ENCODE results near the gene SLC7A4. TPM values are rescaled to one million over a fixed set of nuclear protein-coding genes. Genes with fewer than 3 reads are reported as not detected.

Gene SLC7A4
- total and polyA plus RNA-seq, 10 of the 15 experiments (the other 5 are each of a cell fraction or from before 2014, with no cell fraction given) = 0.06 to 0.25 (median 0.14) TPM; not detected in 6

- Histone ChIP-seq H3K4me1 (ENCODE audit: control insufficient read depth, insufficient read depth, low read length) (no peaks in the 10 kb centered on the region), H2AFZ (ENCODE audit: control insufficient read depth, low read depth, low read length) (no peak overlapping the region), H3K4me2 (ENCODE audit: control insufficient read depth, insufficient read depth) (no peak overlapping the region), H3K27me3 (replicated peaks in 1 of 2; ENCODE audit: control insufficient read depth in 2 of 2, insufficient read depth in 2 of 2, low read length in 1 of 2) (no peaks in the 10 kb centered on the region), H3K4me3 (no peak overlapping the region), H3K27ac (ENCODE audit: control insufficient read depth, insufficient read depth) (no peak overlapping the region), H3K9ac (ENCODE audit: control insufficient read depth, insufficient read depth, low read length) (no peak overlapping the region), H3K79me2 (ENCODE audit: control insufficient read depth, insufficient read depth, low read length) (no peaks in the 10 kb centered on the region), H3K9me3 (replicated peaks; ENCODE audit: control insufficient read depth, insufficient read depth, low read length) (no peaks in the 10 kb centered on the region), H4K20me1 (ENCODE audit: control insufficient read depth, insufficient read depth) (no peaks in the 10 kb centered on the region), H3K36me3 (ENCODE audit: control insufficient read depth in 2 of 2, insufficient read depth in 2 of 2, low read length in 1 of 2) (peaks cover 2 to 5% of the 10 kb centered on the region in 2 experiments; a peak in 2 of 4 replicates)
- 82% methylated on average over 10 of the region's 10 CpGs for WGBS (ENCODE audit: insufficient coverage, insufficient replicate concordance, low lambda C conversion rate, missing lambda C conversion rate)
- BruUV-seq (replicated peaks) = no TSS peak
- RAD21 ChIA-PET (ENCODE audit: unreplicated experiment) = no interaction called here
- ATAC-seq (no peak), FAIRE-seq (no peak), DNase-seq (ENCODE audit: low read depth, low spot score) (no peak)
- in situ Hi-C loops (cut with MboI) (no loop called here), intact Hi-C loops (cut with micrococcal nuclease; ENCODE audit: unreplicated experiment) (no loop called here)
- SMC1A ChIA-PET (ENCODE audit: uncharacterized antibody, unreplicated experiment) = no interaction called here
- CTCF ChIA-PET = no interaction called here
- POLR2A ChIA-PET = no interaction called here
- TF ChIP-seq, protein P1, sequence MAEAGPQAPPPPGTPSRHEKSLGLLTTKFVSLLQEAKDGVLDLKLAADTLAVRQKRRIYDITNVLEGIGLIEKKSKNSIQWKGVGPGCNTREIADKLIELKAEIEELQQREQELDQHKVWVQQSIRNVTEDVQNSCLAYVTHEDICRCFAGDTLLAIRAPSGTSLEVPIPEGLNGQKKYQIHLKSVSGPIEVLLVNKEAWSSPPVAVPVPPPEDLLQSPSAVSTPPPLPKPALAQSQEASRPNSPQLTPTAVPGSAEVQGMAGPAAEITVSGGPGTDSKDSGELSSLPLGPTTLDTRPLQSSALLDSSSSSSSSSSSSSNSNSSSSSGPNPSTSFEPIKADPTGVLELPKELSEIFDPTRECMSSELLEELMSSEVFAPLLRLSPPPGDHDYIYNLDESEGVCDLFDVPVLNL (IDR thresholded peaks at IDR 0.05; ENCODE audit: low read depth, low read length) = no peak
- TF ChIP-seq IRF5 (IDR thresholded peaks at IDR 0.05; ENCODE audit: borderline replicate concordance) = no peak
- TF ChIP-seq, protein P2, sequence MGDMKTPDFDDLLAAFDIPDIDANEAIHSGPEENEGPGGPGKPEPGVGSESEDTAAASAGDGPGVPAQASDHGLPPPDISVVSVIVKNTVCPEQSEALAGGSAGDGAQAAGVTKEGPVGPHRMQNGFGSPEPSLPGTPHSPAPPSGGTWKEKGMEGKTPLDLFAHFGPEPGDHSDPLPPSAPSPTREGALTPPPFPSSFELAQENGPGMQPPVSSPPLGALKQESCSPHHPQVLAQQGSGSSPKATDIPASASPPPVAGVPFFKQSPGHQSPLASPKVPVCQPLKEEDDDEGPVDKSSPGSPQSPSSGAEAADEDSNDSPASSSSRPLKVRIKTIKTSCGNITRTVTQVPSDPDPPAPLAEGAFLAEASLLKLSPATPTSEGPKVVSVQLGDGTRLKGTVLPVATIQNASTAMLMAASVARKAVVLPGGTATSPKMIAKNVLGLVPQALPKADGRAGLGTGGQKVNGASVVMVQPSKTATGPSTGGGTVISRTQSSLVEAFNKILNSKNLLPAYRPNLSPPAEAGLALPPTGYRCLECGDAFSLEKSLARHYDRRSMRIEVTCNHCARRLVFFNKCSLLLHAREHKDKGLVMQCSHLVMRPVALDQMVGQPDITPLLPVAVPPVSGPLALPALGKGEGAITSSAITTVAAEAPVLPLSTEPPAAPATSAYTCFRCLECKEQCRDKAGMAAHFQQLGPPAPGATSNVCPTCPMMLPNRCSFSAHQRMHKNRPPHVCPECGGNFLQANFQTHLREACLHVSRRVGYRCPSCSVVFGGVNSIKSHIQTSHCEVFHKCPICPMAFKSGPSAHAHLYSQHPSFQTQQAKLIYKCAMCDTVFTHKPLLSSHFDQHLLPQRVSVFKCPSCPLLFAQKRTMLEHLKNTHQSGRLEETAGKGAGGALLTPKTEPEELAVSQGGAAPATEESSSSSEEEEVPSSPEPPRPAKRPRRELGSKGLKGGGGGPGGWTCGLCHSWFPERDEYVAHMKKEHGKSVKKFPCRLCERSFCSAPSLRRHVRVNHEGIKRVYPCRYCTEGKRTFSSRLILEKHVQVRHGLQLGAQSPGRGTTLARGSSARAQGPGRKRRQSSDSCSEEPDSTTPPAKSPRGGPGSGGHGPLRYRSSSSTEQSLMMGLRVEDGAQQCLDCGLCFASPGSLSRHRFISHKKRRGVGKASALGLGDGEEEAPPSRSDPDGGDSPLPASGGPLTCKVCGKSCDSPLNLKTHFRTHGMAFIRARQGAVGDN (IDR thresholded peaks at IDR 0.05) = no peak
- TF ChIP-seq BMI1 (IDR thresholded peaks at IDR 0.05; ENCODE audit: borderline replicate concordance) = no peak
- TF ChIP-seq ESRRA (IDR thresholded peaks at IDR 0.05; ENCODE audit: low read length) = no peak
- no peak for TF ChIP-seq SMAD5 (IDR thresholded peaks at IDR 0.05; ENCODE audit: low read depth)
- TF ChIP-seq, protein P3, sequence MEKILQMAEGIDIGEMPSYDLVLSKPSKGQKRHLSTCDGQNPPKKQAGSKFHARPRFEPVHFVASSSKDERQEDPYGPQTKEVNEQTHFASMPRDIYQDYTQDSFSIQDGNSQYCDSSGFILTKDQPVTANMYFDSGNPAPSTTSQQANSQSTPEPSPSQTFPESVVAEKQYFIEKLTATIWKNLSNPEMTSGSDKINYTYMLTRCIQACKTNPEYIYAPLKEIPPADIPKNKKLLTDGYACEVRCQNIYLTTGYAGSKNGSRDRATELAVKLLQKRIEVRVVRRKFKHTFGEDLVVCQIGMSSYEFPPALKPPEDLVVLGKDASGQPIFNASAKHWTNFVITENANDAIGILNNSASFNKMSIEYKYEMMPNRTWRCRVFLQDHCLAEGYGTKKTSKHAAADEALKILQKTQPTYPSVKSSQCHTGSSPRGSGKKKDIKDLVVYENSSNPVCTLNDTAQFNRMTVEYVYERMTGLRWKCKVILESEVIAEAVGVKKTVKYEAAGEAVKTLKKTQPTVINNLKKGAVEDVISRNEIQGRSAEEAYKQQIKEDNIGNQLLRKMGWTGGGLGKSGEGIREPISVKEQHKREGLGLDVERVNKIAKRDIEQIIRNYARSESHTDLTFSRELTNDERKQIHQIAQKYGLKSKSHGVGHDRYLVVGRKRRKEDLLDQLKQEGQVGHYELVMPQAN (conservative IDR thresholded peaks at IDR 0.05) = no peak
- TF ChIP-seq, protein P4, sequence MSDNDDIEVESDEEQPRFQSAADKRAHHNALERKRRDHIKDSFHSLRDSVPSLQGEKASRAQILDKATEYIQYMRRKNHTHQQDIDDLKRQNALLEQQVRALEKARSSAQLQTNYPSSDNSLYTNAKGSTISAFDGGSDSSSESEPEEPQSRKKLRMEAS (IDR thresholded peaks at IDR 0.05; ENCODE audit: low read depth, low read length) = no peak
- no peak for TF ChIP-seq SREBF2 (IDR thresholded peaks at IDR 0.05; ENCODE audit: low read length)
- TF ChIP-seq BACH1 (IDR thresholded peaks at IDR 0.05; ENCODE audit: borderline replicate concordance) = no peak
- TF ChIP-seq ZBTB4 (CRISPR knock-in tag; IDR thresholded peaks at IDR 0.05) = no peak
Observed at GRCh38 chr22:20994902-20995241, 37.5 kb downstream of the SLC7A4 start.

All from GM12878 (cell line).